GM18867 (cell line): ENCODE measurements around the gene FAM222B.
"Not testable (repeated sequence)": the region's sequence is repeated elsewhere in the genome, so short reads cannot be mapped to it uniquely, and the experiment has no call there.

ENCODE experiments used
- ATAC-seq: cut with Tn5 transposase; IDR thresholded peaks from one replicate; pipeline ENCODE4 v1.9.1; 2021; ENCODE audit warnings: mild to moderate bottlenecking, moderate library complexity; ENCODE audit not compliant: unreplicated experiment

Gene FAM222B

GRCh38 chr17:28779601-28780000, 63.0 kb downstream of the FAM222B start:
- not testable (repeated sequence) for ATAC-seq

GRCh38 chr17:28777178-28777577, 65.4 kb downstream of the FAM222B start:
- ATAC-seq, result no peak

- no peak for ATAC-seq
These were observed 68.4 kb downstream of the FAM222B start for GRCh38 chr17:28774206-28774605.

GRCh38 chr17:28773736-28774135, 68.9 kb downstream of the FAM222B start:
- no peak for ATAC-seq

GRCh38 chr17:28765038-28765437, 77.6 kb downstream of the FAM222B start:
- no peak for ATAC-seq

- ATAC-seq, result peak; percentile 23
These were observed 78.8 kb downstream of the FAM222B start for GRCh38 chr17:28763804-28764266.

- ATAC-seq, result peak; percentile 45
These were observed 79.3 kb downstream of the FAM222B start for GRCh38 chr17:28763137-28763799.

GRCh38 chr17:28760601-28761562, 81.7 kb downstream of the FAM222B start:
- ATAC-seq, result no peak

- ATAC-seq, result no peak
These were observed 83.2 kb downstream of the FAM222B start for GRCh38 chr17:28759256-28759865.

- no peak for ATAC-seq
These were observed 84.0 kb downstream of the FAM222B start for GRCh38 chr17:28758411-28759121.

GRCh38 chr17:28756049-28756804, 86.4 kb downstream of the FAM222B start:
- no peak for ATAC-seq

GRCh38 chr17:28755486-28755885, 87.1 kb downstream of the FAM222B start:
- ATAC-seq, result no peak

GRCh38 chr17:28751600-28752366, 90.8 kb downstream of the FAM222B start:
- ATAC-seq, result no peak

GRCh38 chr17:28750178-28751047, 92.2 kb downstream of the FAM222B start:
- ATAC-seq, result peak; percentile 68

- ATAC-seq, result no peak
These were observed 92.9 kb downstream of the FAM222B start for GRCh38 chr17:28749516-28750177.

- no peak for ATAC-seq
These were observed 93.6 kb downstream of the FAM222B start for GRCh38 chr17:28748852-28749515.
